Upper lobe of left lung (tissue), 6 donors: ENCODE data around the gene MBD5. TPM values are rescaled to one million over a fixed set of nuclear protein-coding genes. Genes with fewer than 3 reads are reported as not detected.
A peak's percentile ranks its signal among the peaks of the same experiment; 100 is the strongest.

Source experiments
- ATAC-seq, 2 donors: fragments of 200-7000 bp; cut with Tn5 transposase; one replicate each; pipeline ENCODE4 v1.9.1; 2022; ENCODE audit warnings: mild to moderate bottlenecking in 2 of 2, moderate library complexity in 2 of 2; ENCODE audit not compliant: low FRiP score in 2 of 2
- DNase-seq, 2 donors: peaks; one replicate each; pipeline ENCODE4 v3.0.0-alpha.2; 2019 to 2020
- H3K27ac ChIP-seq, 4 donors: fragments of 200-600 bp; sonication (generic); one replicate each; pipeline ENCODE4 v1.5.1; 2016 to 2019
- H3K27me3 ChIP-seq, 4 donors: fragments of 200-600 bp; sonication (generic); one replicate each; pipeline ENCODE4 v1.5.1; 2017 to 2019
- H3K36me3 ChIP-seq, 4 donors: fragments of 200-600 bp; sonication (generic); one replicate each; pipeline ENCODE4 v1.5.1; 2016 to 2019
- H3K4me1 ChIP-seq, 4 donors: fragments of 200-600 bp; sonication (generic); one replicate each; pipeline ENCODE4 v1.5.1; 2018 to 2019
- H3K4me3 ChIP-seq, 4 donors: fragments of 200-600 bp; sonication (generic); one replicate each; pipeline ENCODE4 v1.5.1; 2017 to 2019; ENCODE audit warnings: mild to moderate bottlenecking in 2 of 4, moderate library complexity in 1 of 4
- H3K9me3 ChIP-seq, 4 donors: fragments of 200-600 bp; sonication (generic); one replicate each; pipeline ENCODE4 v1.5.1; 2018 to 2019
- CTCF ChIP-seq, 6 experiments: fragments of 450-650 bp in 4 of 6; fragments of 200-600 bp in 2 of 6; sonication (generic) in 2 of 6; IDR thresholded peaks; one replicate each; pipeline ENCODE4 v1.5.1; 2016 to 2019; ENCODE audit warnings: antibody characterized with exemption in 6 of 6
- EP300 ChIP-seq, 4 donors: sonication (generic); formaldehyde crosslinking; IDR thresholded peaks; one replicate each; pipeline ENCODE4 v1.5.1; 2017; ENCODE audit warnings: antibody characterized with exemption in 4 of 4, control low read depth in 2 of 4
- POLR2A ChIP-seq, 4 donors: fragments of 450-650 bp; IDR thresholded peaks; one replicate each; pipeline ENCODE4 v1.5.1; 2016 to 2017; ENCODE audit warnings: antibody characterized with exemption in 4 of 4, mild to moderate bottlenecking in 2 of 4
- POLR2AphosphoS5 ChIP-seq, 2 donors: sonication (generic); formaldehyde crosslinking; IDR thresholded peaks; one replicate each; pipeline ENCODE4 v1.5.1; 2017; ENCODE audit warnings: antibody characterized with exemption in 2 of 2
- WGBS, 2 donors: methylation state at CpG; one replicate each; pipeline ENCODE4 v1.1.5; 2017 to 2018; 5-methylcytosine and 5-hydroxymethylcytosine counted together
- total RNA-seq, 6 donors: library from RNA; depleted of rRNA in 4 of 6; stranded (reverse); fragments of >200 nt in 4 of 6; gene quantifications; one replicate each; pipeline versions ENCODE4 v1.1.0 to v1.2.1, GENCODE V29; 2016 to 2021
- donor health status: DM: no; HTN: no; CAD: no; lungs with moderate emphysema.
- donor health status: DM: no; HTN: yes; CAD: no; lungs with severe emphysema.

MBD5 gene
- total RNA-seq = 10 to 100 TPM; 22.6 to 99.5 (median 27.5) TPM

GRCh38 chr2:148021059-148021861, at the start of gene MBD5:
Gene MBD5 (plus strand): TSS chr2:148021091.
- Histone ChIP-seq H3K9me3 (no peaks in the 10 kb centered on the region), H3K27ac (peak within 1 kb of the TSS; percentile 93 to 98 (median 95)), H3K36me3 (peaks cover 0 to 4% (median 0%) of the 10 kb centered on the region in 4 donors), H3K4me1 (peaks cover 29 to 41% (median 35%) of the 10 kb centered on the region in 4 donors), H3K27me3 (no peaks in the 10 kb centered on the region), H3K4me3 (peak within 1 kb of the TSS; percentile 73 to 89 (median 85))
- whole genome bisulfite sequencing, 2 donors = 1% methylated on average over 11 of the region's 11 CpGs
- ATAC-seq (peak; percentile 49 to 73), DNase-seq (peak; percentile 23 to 62)
- no peak for TF ChIP-seq POLR2AphosphoS5 (IDR thresholded peaks at IDR 0.05)
- no peak for TF ChIP-seq POLR2A (IDR thresholded peaks at IDR 0.05)
- TF ChIP-seq CTCF (IDR thresholded peaks at IDR 0.05) = no peak
- no peak for TF ChIP-seq EP300 (IDR thresholded peaks at IDR 0.05)

GRCh38 chr2:147976102-147976501, 44.8 kb upstream of the MBD5 start:
- Histone ChIP-seq H3K36me3 (peaks cover 0 to 15% (median 3%) of the 10 kb centered on the region in 4 donors), H3K27ac (no peak overlapping the region), H3K4me1 (peaks cover 0 to 2% (median 0%) of the 10 kb centered on the region in 4 donors), H3K4me3 (no peak overlapping the region), H3K9me3 (no peaks in the 10 kb centered on the region), H3K27me3 (no peaks in the 10 kb centered on the region)
- TF ChIP-seq EP300 (IDR thresholded peaks at IDR 0.05) (no peak), CTCF (IDR thresholded peaks at IDR 0.05) (no peak), POLR2A (IDR thresholded peaks at IDR 0.05) (no peak), POLR2AphosphoS5 (IDR thresholded peaks at IDR 0.05) (no peak)
- 72 to 80% methylated on average over 2 of the region's 2 CpGs for WGBS, 2 donors
- DNase-seq (no peak), ATAC-seq (no peak)

- WGBS, 2 donors = 95 to 100% methylated on average over 2 to 3 of the region's 3 CpGs
Measured at GRCh38 chr2:147977679-147978078, 43.2 kb upstream of the MBD5 start.

GRCh38 chr2:147980940-147981528, 39.9 kb upstream of the MBD5 start:
- no peak for ATAC-seq

More at GRCh38 chr2:147977679-147978078, 43.2 kb upstream of the MBD5 start:
- Histone ChIP-seq H3K4me3 (no peak overlapping the region), H3K4me1 (peaks cover 0 to 5% (median 0%) of the 10 kb centered on the region in 4 donors), H3K9me3 (no peaks in the 10 kb centered on the region), H3K36me3 (peaks cover 0 to 7% (median 2%) of the 10 kb centered on the region in 4 donors), H3K27me3 (no peaks in the 10 kb centered on the region), H3K27ac (no peak overlapping the region)
- TF ChIP-seq EP300 (IDR thresholded peaks at IDR 0.05) (no peak), POLR2AphosphoS5 (IDR thresholded peaks at IDR 0.05) (no peak), POLR2A (IDR thresholded peaks at IDR 0.05) (no peak), CTCF (IDR thresholded peaks at IDR 0.05) (no peak)
- DNase-seq (no peak), ATAC-seq (no peak)

More at GRCh38 chr2:147980940-147981528, 39.9 kb upstream of the MBD5 start:
- TF ChIP-seq POLR2A (IDR thresholded peaks at IDR 0.05) (no peak), CTCF (IDR thresholded peaks at IDR 0.05) (no peak), EP300 (IDR thresholded peaks at IDR 0.05) (no peak), POLR2AphosphoS5 (IDR thresholded peaks at IDR 0.05) (no peak)
- H3K36me3 ChIP-seq = peaks cover 0 to 3% (median 1%) of the 10 kb centered on the region in 4 donors
- peaks cover 0 to 11% (median 0%) of the 10 kb centered on the region in 4 donors for H3K4me1 ChIP-seq
- H3K4me3 ChIP-seq = no peak overlapping the region
- no peaks in the 10 kb centered on the region for H3K9me3 ChIP-seq
- no peak for DNase-seq
- WGBS, 2 donors = 85 to 89% methylated on average over 5 of the region's 5 CpGs
- no peak overlapping the region for H3K27ac ChIP-seq
- no peaks in the 10 kb centered on the region for H3K27me3 ChIP-seq
